Trophoblast cell (in vitro differentiated cells and primary cell): ENCODE measurements around the gene SDS.

ENCODE experiments used
- DNase-seq, 2 donors: peaks; one replicate each; pipeline ENCODE4 v3.0.0-alpha.2; 2016
- H2AFZ ChIP-seq: 2 replicates; pipeline ENCODE4 v1.6.1; 2013; ENCODE audit warnings: low read length, moderate library complexity, mild to moderate bottlenecking; ENCODE audit not compliant: insufficient read depth, poor library complexity
- H2AK5ac ChIP-seq: 2 replicates; pipeline ENCODE4 v1.6.1; 2013; ENCODE audit warnings: mild to moderate bottlenecking, low read length
- H2BK120ac ChIP-seq: 2 replicates; pipeline ENCODE4 v1.6.1; 2013; ENCODE audit warnings: low read length, mild to moderate bottlenecking, moderate library complexity; ENCODE audit not compliant: insufficient read depth, poor library complexity
- H2BK12ac ChIP-seq: 2 replicates; pipeline ENCODE4 v1.6.1; 2013; ENCODE audit warnings: mild to moderate bottlenecking, low read length, moderate library complexity
- H2BK5ac ChIP-seq: 2 replicates; pipeline ENCODE4 v1.6.1; 2013; ENCODE audit warnings: low read length, low read depth, moderate library complexity, mild to moderate bottlenecking; ENCODE audit not compliant: poor library complexity
- H3K14ac ChIP-seq: 2 replicates; pipeline ENCODE4 v1.6.1; 2013; ENCODE audit warnings: mild to moderate bottlenecking, low read length
- H3K18ac ChIP-seq: 2 replicates; pipeline ENCODE4 v1.6.1; 2013; ENCODE audit warnings: mild to moderate bottlenecking, low read length
- H3K23ac ChIP-seq: 2 replicates; pipeline ENCODE4 v1.6.1; 2013; ENCODE audit warnings: low read length
- H3K27ac ChIP-seq: 2 replicates; pipeline ENCODE4 v1.5.1; 2013; ENCODE audit warnings: low read depth, mild to moderate bottlenecking, inconsistent platforms, low read length, moderate library complexity
- H3K27me3 ChIP-seq: 2 replicates; pipeline ENCODE4 v1.6.1; 2013; ENCODE audit warnings: inconsistent platforms, mild to moderate bottlenecking, low read length, moderate library complexity; ENCODE audit not compliant: insufficient read depth
- H3K36me3 ChIP-seq, 2 experiments: 1 replicate in 1 of 2; 2 replicates in 1 of 2; pipeline ENCODE4 v1.6.1; 2013; ENCODE audit warnings: low read length in 2 of 2, mild to moderate bottlenecking in 2 of 2, moderate library complexity in 1 of 2; ENCODE audit not compliant: insufficient read depth in 2 of 2, control insufficient read depth in 1 of 2
- H3K4ac ChIP-seq: 2 replicates; pipeline ENCODE4 v1.6.1; 2013; ENCODE audit warnings: low read depth, mild to moderate bottlenecking, low read length, moderate library complexity
- H3K4me1 ChIP-seq, 2 experiments: 1 replicate in 1 of 2; 2 replicates in 1 of 2; pipeline ENCODE4 v1.6.1; 2013; ENCODE audit warnings: low read length in 2 of 2, mild to moderate bottlenecking in 2 of 2, moderate library complexity in 1 of 2; ENCODE audit not compliant: insufficient read depth in 2 of 2, control insufficient read depth in 1 of 2
- H3K4me2 ChIP-seq: 2 replicates; pipeline ENCODE4 v1.6.1; 2013; ENCODE audit warnings: inconsistent platforms, mild to moderate bottlenecking, low read length, moderate library complexity
- H3K4me3 ChIP-seq: 2 replicates; pipeline ENCODE4 v1.5.1; 2013; ENCODE audit warnings: mild to moderate bottlenecking, low read depth, low read length, inconsistent platforms
- H3K79me1 ChIP-seq: one replicate; pipeline ENCODE4 v1.6.1; 2013; ENCODE audit warnings: low read length
- H3K79me2 ChIP-seq: 2 replicates; pipeline ENCODE4 v1.6.1; 2013; ENCODE audit warnings: low read length, mild to moderate bottlenecking; ENCODE audit not compliant: control insufficient read depth, insufficient read depth, poor library complexity
- H3K9ac ChIP-seq: 2 replicates; pipeline ENCODE4 v1.6.1; 2013; ENCODE audit warnings: mild to moderate bottlenecking, low read length
- H3K9me3 ChIP-seq: 2 replicates; pipeline ENCODE4 v1.6.1; 2013; ENCODE audit warnings: low read depth, mild to moderate bottlenecking, control low read depth, inconsistent platforms, low read length; ENCODE audit not compliant: insufficient read depth
- H4K12ac ChIP-seq: 2 replicates; pipeline ENCODE4 v1.6.1; 2013; ENCODE audit warnings: low read depth, mild to moderate bottlenecking, low read length, moderate library complexity
- H4K8ac ChIP-seq: 2 replicates; pipeline ENCODE4 v1.6.1; 2013; ENCODE audit warnings: low read depth, mild to moderate bottlenecking, low read length, moderate library complexity
- H4K91ac ChIP-seq: one replicate; pipeline ENCODE4 v1.6.1; 2013; ENCODE audit warnings: low read depth, mild to moderate bottlenecking, low read length, moderate library complexity
- WGBS: extraction: QIAGEN DNeasy Blood & Tissue Kit; methylation state at CpG from one replicate; pipeline ENCODE4 v1.1.7; 2013; ENCODE audit warnings: missing lambda C conversion rate; ENCODE audit not compliant: insufficient read length, insufficient coverage; ENCODE audit errors: extremely low coverage; 5-methylcytosine and 5-hydroxymethylcytosine counted together

Gene SDS

DNA sequence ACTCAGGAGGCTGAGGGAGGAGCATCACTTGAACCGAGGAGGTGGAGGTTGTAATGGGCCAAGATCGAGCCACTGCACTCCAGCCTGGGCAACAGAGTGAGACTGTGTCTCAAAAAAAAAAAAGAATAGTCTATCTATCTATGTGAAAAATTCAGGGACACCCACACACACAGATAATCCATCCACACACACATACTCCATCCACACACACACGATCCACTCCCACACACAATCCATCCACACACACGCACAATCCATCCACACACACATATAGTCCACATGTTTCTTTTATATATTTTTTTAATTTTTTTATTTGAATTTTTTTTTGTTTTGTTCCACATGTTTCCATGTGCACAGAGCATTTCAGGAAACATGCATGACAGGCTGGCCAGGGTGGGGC lies 3.3 kb downstream of the SDS start:
- Histone ChIP-seq H3K4ac (no peak overlapping the region), H3K4me3 (no peak overlapping the region), H3K27ac (no peak overlapping the region), H4K8ac (no peak overlapping the region), H2AK5ac (no peak overlapping the region), H2BK5ac (no peak overlapping the region), H3K79me2 (no peaks in the 10 kb centered on the region), H3K18ac (no peak overlapping the region), H3K23ac (no peak overlapping the region), H2AFZ (no peak overlapping the region), H2BK120ac (no peak overlapping the region), H3K9me3 (peaks cover 1% of the 10 kb centered on the region), H3K14ac (no peak overlapping the region), H3K4me2 (no peak overlapping the region), H4K12ac (no peak overlapping the region), H3K27me3 (no peaks in the 10 kb centered on the region), H3K36me3 (no peaks in the 10 kb centered on the region), H3K9ac (no peak overlapping the region), H3K4me1 (no peaks in the 10 kb centered on the region), H4K91ac (no peak overlapping the region), H3K79me1 (no peaks in the 10 kb centered on the region), H2BK12ac (no peak overlapping the region)
- WGBS: 100% methylated on average over 2 of the region's 4 CpGs
- DNase-seq: no peak

GRCh38 chr12:113399490-113399889 lies 4.2 kb downstream of the SDS start:
- Histone ChIP-seq H3K27me3 (no peaks in the 10 kb centered on the region), H2BK120ac (no peak overlapping the region), H4K12ac (no peak overlapping the region), H2AFZ (no peak overlapping the region), H2BK5ac (no peak overlapping the region), H2AK5ac (no peak overlapping the region), H3K4me3 (no peak overlapping the region), H4K91ac (no peak overlapping the region), H3K9me3 (peaks cover 3% of the 10 kb centered on the region), H3K9ac (no peak overlapping the region), H3K79me2 (no peaks in the 10 kb centered on the region), H3K23ac (no peak overlapping the region), H3K79me1 (no peaks in the 10 kb centered on the region), H3K18ac (no peak overlapping the region), H3K14ac (no peak overlapping the region), H3K27ac (no peak overlapping the region), H2BK12ac (no peak overlapping the region), H3K4ac (no peak overlapping the region), H3K36me3 (no peaks in the 10 kb centered on the region), H3K4me1 (no peaks in the 10 kb centered on the region), H3K4me2 (no peak overlapping the region), H4K8ac (no peak overlapping the region)
- no CpG with 5 or more reads among the region's 12 CpGs for WGBS
- DNase-seq: no peak

DNA sequence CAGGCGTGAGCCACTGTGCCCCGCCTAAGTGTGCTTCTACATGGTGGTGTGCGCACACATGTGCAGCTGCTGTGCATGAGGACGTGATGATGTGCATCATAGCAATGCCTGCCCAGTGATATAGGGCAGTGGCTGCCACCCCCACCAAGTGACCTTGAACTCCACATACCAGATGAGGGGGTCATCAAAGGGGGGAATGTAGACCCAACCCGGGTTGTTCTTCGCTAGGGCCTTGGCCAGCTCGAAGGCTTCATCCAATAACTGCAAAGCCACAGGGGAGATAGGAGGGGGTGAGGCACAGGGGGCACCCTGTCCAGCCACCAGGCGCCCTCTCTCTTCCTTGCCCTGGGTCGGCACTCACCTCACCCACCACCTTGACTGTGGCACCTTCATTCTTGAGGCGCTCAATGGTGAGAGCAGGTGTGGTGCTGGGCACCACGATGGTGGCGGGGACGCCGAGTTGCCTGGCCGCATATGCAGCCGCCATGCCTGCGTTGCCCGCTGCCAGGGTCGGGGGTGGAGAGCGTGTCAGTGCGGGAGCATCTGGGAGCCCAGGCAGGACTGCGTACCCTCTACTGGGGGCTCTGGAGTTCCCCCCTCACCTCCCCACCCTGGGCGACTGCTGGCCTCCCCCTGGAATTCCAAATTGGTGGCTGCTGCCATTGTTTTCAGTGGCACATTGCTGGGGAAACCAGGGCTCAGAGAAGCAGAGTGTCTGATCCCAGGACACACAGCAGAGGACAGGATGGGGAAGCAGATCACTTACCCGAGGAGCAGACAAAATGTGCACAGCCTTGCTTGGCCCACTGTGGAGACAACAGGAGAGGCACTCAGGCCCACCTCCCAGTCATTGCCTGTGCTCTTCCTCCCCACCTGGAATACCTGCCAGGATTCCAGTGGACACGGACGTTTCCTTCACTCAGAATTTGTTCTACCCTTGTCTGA lies 5.1 kb downstream of the SDS start:
- no peak overlapping the region for H4K12ac ChIP-seq
- no peak overlapping the region for H3K14ac ChIP-seq
- no peak overlapping the region for H3K9ac ChIP-seq
- no peak overlapping the region for H3K4me3 ChIP-seq
- no peak overlapping the region for H3K23ac ChIP-seq
- no peaks in the 10 kb centered on the region for H3K79me1 ChIP-seq
- H3K18ac ChIP-seq: no peak overlapping the region
- H3K4ac ChIP-seq: no peak overlapping the region
- no CpG with 5 or more reads among the region's 26 CpGs for WGBS
- H2BK5ac ChIP-seq: no peak overlapping the region
- H3K79me2 ChIP-seq: no peaks in the 10 kb centered on the region
- H2AK5ac ChIP-seq: no peak overlapping the region
- H3K4me1 ChIP-seq: no peaks in the 10 kb centered on the region
- H3K27me3 ChIP-seq: no peaks in the 10 kb centered on the region
- H2AFZ ChIP-seq: no peak overlapping the region
- no peak overlapping the region for H2BK120ac ChIP-seq
- H3K4me2 ChIP-seq: no peak overlapping the region
- no peak overlapping the region for H4K91ac ChIP-seq
- no peaks in the 10 kb centered on the region for H3K36me3 ChIP-seq
- no peak overlapping the region for H3K27ac ChIP-seq
- H4K8ac ChIP-seq: no peak overlapping the region
- H3K9me3 ChIP-seq: peaks cover 3% of the 10 kb centered on the region
- no peak overlapping the region for H2BK12ac ChIP-seq
- no peak for DNase-seq

DNA sequence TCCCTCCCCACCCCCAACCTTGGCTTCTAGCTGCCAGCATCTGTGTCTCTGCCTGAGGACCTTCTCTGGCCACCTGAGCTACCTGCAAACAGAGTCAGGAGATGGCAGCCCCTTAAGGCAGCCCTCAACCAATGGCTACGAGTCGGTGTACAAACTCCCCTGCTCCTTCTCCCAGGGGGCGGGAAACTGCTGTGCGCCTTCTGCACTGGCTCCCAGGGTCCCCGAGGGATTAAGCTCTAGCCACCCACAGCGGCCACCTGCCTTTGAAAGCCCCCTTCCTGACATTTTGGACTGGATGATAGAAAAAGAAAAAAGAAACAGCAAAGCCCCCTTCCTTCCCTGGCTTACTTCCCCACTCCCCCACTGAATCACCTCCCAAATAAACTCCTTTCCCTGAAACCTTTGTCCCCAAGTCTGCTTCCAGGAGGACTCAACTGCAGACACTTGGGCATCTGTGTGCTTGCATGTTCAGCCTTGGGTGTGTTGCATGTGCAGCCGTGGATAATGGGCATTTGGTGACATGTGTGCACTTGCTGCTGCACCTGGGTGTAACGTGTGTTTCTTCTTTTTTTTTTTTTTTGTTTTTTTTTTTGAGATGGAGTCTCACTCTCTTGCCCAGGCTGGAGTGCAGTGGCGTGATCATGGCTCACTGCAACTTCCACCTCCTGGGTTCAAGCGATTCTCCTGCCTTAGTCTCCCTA lies 6.0 kb downstream of the SDS start:
- no peaks in the 10 kb centered on the region for H3K36me3 ChIP-seq
- H3K4me3 ChIP-seq: no peak overlapping the region
- DNase-seq: no peak
- no peak overlapping the region for H3K14ac ChIP-seq
- H2BK5ac ChIP-seq: no peak overlapping the region
- H3K23ac ChIP-seq: no peak overlapping the region
- H2AFZ ChIP-seq: no peak overlapping the region
- H4K8ac ChIP-seq: no peak overlapping the region
- WGBS: no CpG with 5 or more reads among the region's 10 CpGs
- H3K9ac ChIP-seq: no peak overlapping the region
- no peaks in the 10 kb centered on the region for H3K79me1 ChIP-seq
- no peak overlapping the region for H3K4me2 ChIP-seq
- no peak overlapping the region for H2BK120ac ChIP-seq
- H3K27me3 ChIP-seq: no peaks in the 10 kb centered on the region
- H2AK5ac ChIP-seq: no peak overlapping the region
- no peak overlapping the region for H4K91ac ChIP-seq
- peaks cover 3% of the 10 kb centered on the region for H3K9me3 ChIP-seq
- H2BK12ac ChIP-seq: no peak overlapping the region
- no peaks in the 10 kb centered on the region for H3K4me1 ChIP-seq
- no peak overlapping the region for H3K18ac ChIP-seq
- H3K79me2 ChIP-seq: no peaks in the 10 kb centered on the region
- no peak overlapping the region for H4K12ac ChIP-seq
- no peak overlapping the region for H3K4ac ChIP-seq
- no peak overlapping the region for H3K27ac ChIP-seq
